ENCODE data around the gene LIN7C. TPM values are rescaled to one million over a fixed set of nuclear protein-coding genes. Genes with fewer than 3 reads are reported as not detected.
A peak's percentile ranks its signal among the peaks of the same experiment; 100 is the strongest.

LIN7C gene
- total and polyA plus RNA-seq, 2 of the 13 experiments (the other 11 are each of a cell fraction or from before 2014, with no cell fraction given), result 14.8 to 37.2 TPM

- TF ChIP-seq MED8 (CRISPR knock-in tag; IDR thresholded peaks at IDR 0.05; ENCODE audit: insufficient replicate concordance), result no peak
- peak; percentile 77; the same call in 1 of the 2 replicates for TF ChIP-seq MEIS1 (CRISPR knock-in tag; IDR thresholded peaks at IDR 0.05; ENCODE audit: borderline replicate concordance)
- no peak for TF ChIP-seq ZNF562 (CRISPR knock-in tag; IDR thresholded peaks at IDR 0.05; ENCODE audit: borderline replicate concordance)
- TF ChIP-seq ZNF407 (CRISPR knock-in tag; IDR thresholded peaks at IDR 0.05; ENCODE audit: not compliant biosample characterization), result no peak
- no peak for TF ChIP-seq ZNF33A (CRISPR knock-in tag; IDR thresholded peaks at IDR 0.05; ENCODE audit: borderline replicate concordance)
- TF ChIP-seq GATAD2A (CRISPR knock-in tag; IDR thresholded peaks at IDR 0.05), result peak; percentile 96
- peak; percentile 81 for TF ChIP-seq CEBPG (CRISPR knock-in tag; IDR thresholded peaks at IDR 0.05)
- TF ChIP-seq SRSF9 (IDR thresholded peaks at IDR 0.05; ENCODE audit: borderline replicate concordance, insufficient read depth, low read depth, low read length, poor library complexity, severe bottlenecking), result no peak
- no peak for TF ChIP-seq ZNF607 (CRISPR knock-in tag; IDR thresholded peaks at IDR 0.05; ENCODE audit: borderline replicate concordance)
- no peak for TF ChIP-seq ZFAT (CRISPR knock-in tag; conservative IDR thresholded peaks at IDR 0.05)
- no peak for TF ChIP-seq ZSCAN30 (CRISPR knock-in tag; IDR thresholded peaks at IDR 0.05)
- peak; percentile 66; the same call in 1 of the 2 replicates for TF ChIP-seq TCF7 (IDR thresholded peaks at IDR 0.05; ENCODE audit: low read depth)
- TF ChIP-seq ELF3 (CRISPR knock-in tag; IDR thresholded peaks at IDR 0.05), result peak; percentile 58; the same call in 1 of the 2 replicates
- TF ChIP-seq MTA3 (CRISPR knock-in tag; IDR thresholded peaks at IDR 0.05), result no peak
- no peak for TF ChIP-seq MAFG (CRISPR knock-in tag; IDR thresholded peaks at IDR 0.05)
- peak; percentile 86 for TF ChIP-seq ISL2 (CRISPR knock-in tag; IDR thresholded peaks at IDR 0.05)
- no peak for TF ChIP-seq ZBTB46 (CRISPR knock-in tag; IDR thresholded peaks at IDR 0.05; ENCODE audit: borderline replicate concordance)
- TF ChIP-seq ZMYM4 (CRISPR knock-in tag; IDR thresholded peaks at IDR 0.05), result peak; percentile 82
- peak; percentile 32; the same call in 1 of the 2 replicates for TF ChIP-seq NCOR1 (IDR thresholded peaks at IDR 0.05; ENCODE audit: borderline replicate concordance, low read length)
Measured at GRCh38 chr11:27460158-27460978, 46.2 kb downstream of the LIN7C start (continued).
